Endodermal cell (in vitro differentiated cells): ENCODE data around the gene OR4C6. TPM values are rescaled to one million over a fixed set of nuclear protein-coding genes. Genes with fewer than 3 reads are reported as not detected.

ENCODE experiments used
- DNase-seq: peaks from one replicate; pipeline ENCODE4 v3.0.0-alpha.2; 2017
- H3K27ac ChIP-seq: 2 replicates; pipeline ENCODE4 v1.5.1; 2013; ENCODE audit warnings: mild to moderate bottlenecking, low read depth, low read length, moderate library complexity
- H3K27me3 ChIP-seq: 2 replicates; pipeline ENCODE4 v1.6.1; 2013; ENCODE audit warnings: mild to moderate bottlenecking, low read length, moderate library complexity; ENCODE audit not compliant: insufficient read depth, control insufficient read depth, poor library complexity, severe bottlenecking
- H3K36me3 ChIP-seq: 2 replicates; pipeline ENCODE4 v1.7.0; 2013; ENCODE audit warnings: mild to moderate bottlenecking, low read length, moderate library complexity; ENCODE audit not compliant: control insufficient read depth, insufficient read depth
- H3K4me1 ChIP-seq: one replicate; pipeline ENCODE4 v1.7.0; 2013; ENCODE audit warnings: low read length; ENCODE audit not compliant: control insufficient read depth, insufficient read depth
- H3K4me3 ChIP-seq: 2 replicates; pipeline ENCODE4 v1.5.1; 2013; ENCODE audit warnings: mild to moderate bottlenecking, low read length, moderate library complexity
- H3K9ac ChIP-seq: 2 replicates; pipeline ENCODE4 v1.6.1; 2013; ENCODE audit warnings: mild to moderate bottlenecking, low read length, moderate library complexity; ENCODE audit not compliant: poor library complexity, severe bottlenecking; ENCODE audit errors: extremely low read depth
- H3K9me3 ChIP-seq: 2 replicates; pipeline ENCODE4 v1.6.1; 2013; ENCODE audit warnings: mild to moderate bottlenecking, low read length, moderate library complexity; ENCODE audit not compliant: control insufficient read depth
- H3K27ac Mint-ChIP-seq: 2 replicates; pipeline ENCODE4 v1.8.0; 2020; ENCODE audit warnings: mixed read lengths
- H3K27me3 Mint-ChIP-seq: 2 replicates; pipeline ENCODE4 v1.8.0; 2021; ENCODE audit warnings: mild to moderate bottlenecking, mixed read lengths; ENCODE audit not compliant: insufficient read depth
- H3K36me3 Mint-ChIP-seq: 2 replicates; pipeline ENCODE4 v1.8.0; 2020; ENCODE audit warnings: low read depth, mixed read lengths
- H3K4me1 Mint-ChIP-seq: 2 replicates; pipeline ENCODE4 v1.8.0; 2020; ENCODE audit warnings: mixed read lengths
- H3K4me3 Mint-ChIP-seq: 2 replicates; pipeline ENCODE4 v1.8.0; 2020; ENCODE audit warnings: mild to moderate bottlenecking, moderate library complexity, mixed read lengths
- H3K9me3 Mint-ChIP-seq: 2 replicates; pipeline ENCODE4 v1.8.0; 2020; ENCODE audit warnings: mild to moderate bottlenecking, mixed read lengths
- whole genome bisulfite sequencing, 2 experiments: methylation state at CpG; one replicate each; pipeline versions ENCODE4 v1.1.5 to v1.1.7; 2013; ENCODE audit warnings: missing lambda C conversion rate in 2 of 2, mixed read lengths in 1 of 2; ENCODE audit not compliant: insufficient coverage in 1 of 2, insufficient read length in 1 of 2; 5-methylcytosine and 5-hydroxymethylcytosine counted together
- long read RNA-seq, 4 experiments: library from polyadenylated mRNA in 2 of 4; library from RNA in 1 of 4; library from capped mRNA in 1 of 4; stranded (forward) in 3 of 4; unstranded in 1 of 4; transcript quantifications; one replicate each; pipeline ENCODE4 v2.0.0, GENCODE V29; 2020 to 2021; ENCODE audit warnings: inconsistent platforms in 1 of 4
- polyA plus RNA-seq, 2 experiments: library from polyadenylated mRNA; stranded (reverse); fragments of 50-300 nt; gene quantifications; one replicate each; pipeline ENCODE4 v1.2.3, GENCODE V29; 2013
- total RNA-seq, 2 donors: library from RNA; stranded (reverse); fragmentation: NEBNext Ultra II Directional in 1 of 2; extraction: Animal tissue kit (Norgen Biotek cat#: 25700) in 1 of 2; gene quantifications; 2 replicates in 1 of 2; 3 replicates in 1 of 2; pipeline ENCODE4 v1.2.1, GENCODE V29; 2021
- TF ChIP-seq, protein P1 (sequence below): fragments of 200-600 bp; sonication (generic); conservative IDR thresholded peaks from 2 replicates; pipeline ENCODE4 v1.5.0; 2021; ENCODE audit warnings: antibody characterized with exemption, mild to moderate bottlenecking

OR4C6 gene
- total RNA-seq, result not detected
- not detected for polyA plus RNA-seq (2013, experiment 1 of 2)
- polyA plus RNA-seq (2013, experiment 2 of 2), result not detected
- long read RNA-seq, experiment 1, result 0 reads
- long read RNA-seq, experiment 2, result 0 reads
- long read RNA-seq, experiment 3, result 0 reads
- long read RNA-seq, experiment 4, result 0 reads

DNA sequence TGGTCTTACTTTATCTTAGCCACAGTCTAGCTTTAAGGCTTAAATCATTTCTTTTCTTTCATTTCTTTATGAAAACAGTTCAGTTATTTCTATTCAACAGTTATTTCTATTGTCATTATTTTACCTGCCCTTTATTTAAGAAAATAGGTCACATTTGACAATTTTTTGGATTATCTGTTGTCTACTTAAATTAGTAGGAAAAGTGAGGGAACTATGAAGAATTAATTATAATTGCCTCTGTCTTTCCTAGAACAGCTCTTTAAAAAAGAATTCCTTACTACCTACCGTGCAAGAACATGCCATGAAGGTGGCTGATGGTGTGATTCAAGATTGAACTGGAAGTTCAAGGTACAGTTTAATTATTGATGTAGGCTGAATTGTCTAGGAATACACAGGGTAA lies at the start of gene OR4C6:
Gene OR4C6 (plus strand): TSS at position 301 of the 400 bp plus-strand sequence. CDS start 2,966 bp downstream, outside the sequence.
- Mint-ChIP-seq H3K27me3 (no peaks in the 10 kb centered on the region), H3K9me3 (peaks cover 64% of the 10 kb centered on the region), H3K4me1 (no peaks in the 10 kb centered on the region), H3K36me3 (no peaks in the 10 kb centered on the region), H3K27ac (no peak within 1 kb of the TSS), H3K4me3 (no peak within 1 kb of the TSS)
- Histone ChIP-seq H3K27ac (no peak within 1 kb of the TSS), H3K4me3 (no peak within 1 kb of the TSS), H3K9ac (no peak within 1 kb of the TSS), H3K36me3 (no peaks in the 10 kb centered on the region), H3K9me3 (peaks cover 59% of the 10 kb centered on the region), H3K27me3 (no peaks in the 10 kb centered on the region), H3K4me1 (no peaks in the 10 kb centered on the region)
- no peak for DNase-seq
- 63% methylated on average over 1 of the region's 1 CpG; no CpG with 5 or more reads in 1 of the 2 experiments for WGBS, 2 experiments
- TF ChIP-seq, protein P1, sequence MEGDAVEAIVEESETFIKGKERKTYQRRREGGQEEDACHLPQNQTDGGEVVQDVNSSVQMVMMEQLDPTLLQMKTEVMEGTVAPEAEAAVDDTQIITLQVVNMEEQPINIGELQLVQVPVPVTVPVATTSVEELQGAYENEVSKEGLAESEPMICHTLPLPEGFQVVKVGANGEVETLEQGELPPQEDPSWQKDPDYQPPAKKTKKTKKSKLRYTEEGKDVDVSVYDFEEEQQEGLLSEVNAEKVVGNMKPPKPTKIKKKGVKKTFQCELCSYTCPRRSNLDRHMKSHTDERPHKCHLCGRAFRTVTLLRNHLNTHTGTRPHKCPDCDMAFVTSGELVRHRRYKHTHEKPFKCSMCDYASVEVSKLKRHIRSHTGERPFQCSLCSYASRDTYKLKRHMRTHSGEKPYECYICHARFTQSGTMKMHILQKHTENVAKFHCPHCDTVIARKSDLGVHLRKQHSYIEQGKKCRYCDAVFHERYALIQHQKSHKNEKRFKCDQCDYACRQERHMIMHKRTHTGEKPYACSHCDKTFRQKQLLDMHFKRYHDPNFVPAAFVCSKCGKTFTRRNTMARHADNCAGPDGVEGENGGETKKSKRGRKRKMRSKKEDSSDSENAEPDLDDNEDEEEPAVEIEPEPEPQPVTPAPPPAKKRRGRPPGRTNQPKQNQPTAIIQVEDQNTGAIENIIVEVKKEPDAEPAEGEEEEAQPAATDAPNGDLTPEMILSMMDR, result no peak

DNA sequence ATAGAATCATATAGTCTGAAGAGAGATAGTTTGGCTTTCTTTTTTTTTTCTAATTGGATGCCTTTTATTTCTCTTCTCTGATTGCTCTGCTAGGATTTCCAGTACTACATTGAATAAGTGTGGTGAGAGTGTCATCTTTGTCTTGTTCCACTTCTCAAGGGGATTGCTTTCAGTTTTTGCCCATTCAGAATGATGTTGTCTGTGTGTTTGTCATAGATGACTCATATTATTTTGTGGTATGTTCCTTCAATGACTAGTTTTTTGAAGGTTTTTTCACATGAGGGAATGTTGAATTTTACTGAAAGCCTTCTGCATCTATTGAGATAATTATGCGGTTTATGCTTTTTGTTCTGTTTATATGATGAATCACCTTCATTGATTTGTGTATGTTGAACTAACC lies 37.5 kb upstream of the OR4C6 start:
- TF ChIP-seq, protein P1, result no peak
- H3K9ac ChIP-seq, result no peak overlapping the region
- H3K27me3 ChIP-seq, result no peaks in the 10 kb centered on the region
- Mint-ChIP-seq H3K27ac (no peak overlapping the region), H3K4me3 (no peak overlapping the region), H3K27me3 (no peaks in the 10 kb centered on the region), H3K36me3 (no peaks in the 10 kb centered on the region), H3K4me1 (no peaks in the 10 kb centered on the region), H3K9me3 (peaks cover 67% of the 10 kb centered on the region)
- no peak for DNase-seq
- 83 to 92% methylated on average over 1 of the region's 1 CpG for WGBS, 2 experiments
- peaks cover 10% of the 10 kb centered on the region for H3K9me3 ChIP-seq
- H3K4me3 ChIP-seq, result no peak overlapping the region
- H3K36me3 ChIP-seq, result no peaks in the 10 kb centered on the region
- no peak overlapping the region for H3K27ac ChIP-seq
- no peaks in the 10 kb centered on the region for H3K4me1 ChIP-seq

DNA sequence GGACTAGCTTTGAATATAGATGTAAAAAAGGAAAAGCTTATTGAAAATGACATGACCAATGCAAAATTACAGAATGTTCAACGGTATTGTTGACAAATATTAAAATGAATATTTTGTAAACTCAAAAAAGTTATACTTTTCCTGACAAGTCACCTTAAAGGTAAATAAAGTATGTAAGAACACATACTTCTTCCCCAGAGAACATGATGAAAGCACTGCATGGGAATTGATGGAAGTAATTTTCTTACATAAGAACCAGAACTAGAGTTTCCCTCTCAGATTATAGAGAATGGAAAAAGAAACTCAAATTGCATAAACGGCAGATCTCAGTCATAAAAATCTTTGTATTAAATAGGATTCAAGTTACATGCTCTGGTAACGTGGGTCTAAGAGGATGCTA lies 27.2 kb upstream of the OR4C6 start, which contains the start of gene OR4P4:
Gene OR4P4 (plus strand): TSS at position 301 of the 400 bp plus-strand sequence.
- Mint-ChIP-seq H3K4me3 (no peak within 1 kb of the TSS), H3K9me3 (peaks cover 39% of the 10 kb centered on the region), H3K36me3 (no peaks in the 10 kb centered on the region), H3K27ac (no peak within 1 kb of the TSS), H3K27me3 (no peaks in the 10 kb centered on the region), H3K4me1 (no peaks in the 10 kb centered on the region)
- no peaks in the 10 kb centered on the region for H3K36me3 ChIP-seq
- H3K27ac ChIP-seq, result no peak within 1 kb of the TSS
- no peak within 1 kb of the TSS for H3K9ac ChIP-seq
- H3K4me3 ChIP-seq, result no peak within 1 kb of the TSS
- no peak for DNase-seq
- peaks cover 32% of the 10 kb centered on the region for H3K9me3 ChIP-seq
- WGBS, 2 experiments, result 56% methylated on average over 2 of the region's 3 CpGs; no CpG with 5 or more reads in 1 of the 2 experiments
- H3K27me3 ChIP-seq, result no peaks in the 10 kb centered on the region
- TF ChIP-seq, protein P1, result no peak
- H3K4me1 ChIP-seq, result no peaks in the 10 kb centered on the region
